ENCODE measurements around the gene SNRPA. TPM values are rescaled to one million over a fixed set of nuclear protein-coding genes. Genes with fewer than 3 reads are reported as not detected.

SNRPA gene
- total and polyA plus RNA-seq, 2 of the 8 experiments (the other 6 are each of a cell fraction or from before 2014, with no cell fraction given), result 201 to 202 TPM

- TF ChIP-seq USF2 (IDR thresholded peaks at IDR 0.05; ENCODE audit: low read length) (peak; percentile 81), NRF1 (IDR thresholded peaks at IDR 0.05; ENCODE audit: low read depth, low read length) (peak; percentile 73), SP4 (IDR thresholded peaks at IDR 0.05; ENCODE audit: low read length) (peak; percentile 83; the same call in 1 of the 2 replicates), RBBP5 (IDR thresholded peaks at IDR 0.05; ENCODE audit: borderline replicate concordance, low read depth, low read length) (no peak), TEAD4 (IDR thresholded peaks at IDR 0.05; ENCODE audit: low read depth, low read length) (no peak), CBX8 (IDR thresholded peaks at IDR 0.05; ENCODE audit: borderline replicate concordance, low read depth, low read length) (no peak), JUND (IDR thresholded peaks at IDR 0.05; ENCODE audit: low read length) (peak; percentile 18; the same call in 1 of the 2 replicates), CTBP2 (IDR thresholded peaks at IDR 0.05; ENCODE audit: borderline replicate concordance, insufficient read depth, insufficient read length, low read length) (no peak), GABPA (IDR thresholded peaks at IDR 0.05; ENCODE audit: borderline replicate concordance, insufficient read depth, low read length) (no peak), MAFK (IDR thresholded peaks at IDR 0.05; ENCODE audit: low read depth, low read length) (no peak), POU5F1 (IDR thresholded peaks at IDR 0.05; ENCODE audit: low read depth, low read length) (no peak)
Observed at GRCh38 chr19:40798683-40799557, 47.9 kb downstream of the SNRPA start, which contains the start of gene EGLN2 (continued).

Data from H1 (cell line).